ENCODE data around the gene THRAP3. TPM values are rescaled to one million over a fixed set of nuclear protein-coding genes. Genes with fewer than 3 reads are reported as not detected.

The THRAP3 gene
- total RNA-seq, 1 donor from 2014 or later: 115 TPM

DNA sequence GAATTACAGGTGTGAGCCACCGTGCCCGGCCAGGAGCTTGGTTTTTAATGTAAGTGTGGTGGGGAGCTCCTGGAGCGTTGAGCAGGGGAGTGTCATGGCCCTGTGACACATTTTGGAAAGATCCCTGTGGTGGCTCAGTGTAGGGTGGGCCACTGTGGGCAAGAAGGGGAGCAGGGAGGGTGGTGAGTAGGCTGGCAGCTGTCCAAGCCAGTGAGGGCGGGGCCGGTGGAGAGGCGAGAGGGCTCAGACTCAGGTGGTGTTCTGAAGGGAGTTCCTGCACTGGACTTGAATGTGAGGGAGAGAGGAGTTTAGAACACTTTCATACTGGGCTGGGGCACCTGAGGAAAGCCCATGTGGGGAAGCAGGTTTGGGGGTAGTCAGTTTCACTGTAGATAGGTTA, 102.3 kb downstream of the THRAP3 start:
- no peak for DNase-seq (ENCODE audit: low read depth in 2 of 2)

- DNase-seq (ENCODE audit: low read depth in 2 of 2): no peak
Observed at GRCh38 chr1:36327421-36328087, 103.3 kb downstream of the THRAP3 start.

DNA sequence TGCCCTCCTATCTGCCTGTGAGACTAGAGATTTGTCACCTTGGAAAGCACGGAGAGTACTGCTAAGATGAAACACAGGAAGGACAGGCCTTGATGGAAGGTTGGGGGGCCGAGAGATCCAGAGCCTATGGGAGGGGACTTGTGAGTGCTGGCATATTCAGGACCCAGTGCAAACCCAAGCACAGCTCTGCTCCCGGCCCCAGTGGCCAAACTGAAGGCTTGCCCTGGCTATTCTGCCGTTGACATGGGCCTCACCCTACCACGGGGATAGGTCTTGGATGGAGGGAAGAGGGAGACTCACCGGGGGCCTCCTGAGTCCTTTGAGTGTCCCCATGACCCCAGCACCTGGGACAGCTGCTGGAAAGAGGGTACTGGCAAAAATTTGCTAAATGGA, 103.8 kb downstream of the THRAP3 start:
- no peak for DNase-seq (ENCODE audit: low read depth in 2 of 2)

DNA sequence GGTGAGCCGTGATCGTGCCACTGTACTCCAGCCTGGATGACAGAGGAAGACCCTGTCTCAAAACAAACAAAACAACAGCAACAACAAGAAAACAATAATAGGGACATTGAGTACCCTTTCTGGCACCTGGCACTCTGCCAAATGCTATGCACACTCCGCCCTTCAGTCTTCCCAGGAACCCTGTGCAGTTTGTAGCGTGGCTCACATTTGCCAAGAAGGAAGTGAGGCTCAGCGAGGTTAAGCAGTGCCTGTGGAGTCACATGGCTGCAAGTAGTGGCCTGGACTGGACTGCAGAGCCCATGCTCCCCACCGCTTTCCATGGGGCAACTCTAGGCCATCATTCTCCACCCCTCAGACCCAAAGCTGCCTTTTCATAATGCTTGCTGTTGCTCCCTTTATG, 104.5 kb downstream of the THRAP3 start:
- peak in 1 of 2 donors; percentile 74 for DNase-seq (ENCODE audit: low read depth in 2 of 2)

- DNase-seq (ENCODE audit: low read depth in 2 of 2): no peak
Observed at GRCh38 chr1:36329817-36330216, 105.6 kb downstream of the THRAP3 start.

DNA sequence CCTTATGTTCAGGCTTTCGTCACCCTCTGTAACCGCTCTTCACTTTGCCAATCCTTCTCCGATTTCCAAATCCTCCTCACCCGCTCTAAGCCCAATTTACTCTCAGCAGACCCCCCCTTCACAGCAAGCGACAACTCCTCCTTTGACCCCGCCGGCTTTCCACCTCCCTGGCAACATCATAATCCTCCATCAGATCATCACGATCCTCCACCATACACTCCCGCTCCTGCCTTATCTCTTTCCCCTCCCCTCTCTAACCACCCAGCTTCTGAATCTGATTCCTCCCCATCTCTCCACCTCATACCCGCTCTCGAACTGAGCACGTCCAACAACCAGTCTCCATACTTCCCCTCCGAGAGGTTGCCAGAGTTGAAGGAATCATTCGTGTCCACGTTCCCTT, 106.7 kb downstream of the THRAP3 start:
- DNase-seq (ENCODE audit: low read depth in 2 of 2): no peak

DNA sequence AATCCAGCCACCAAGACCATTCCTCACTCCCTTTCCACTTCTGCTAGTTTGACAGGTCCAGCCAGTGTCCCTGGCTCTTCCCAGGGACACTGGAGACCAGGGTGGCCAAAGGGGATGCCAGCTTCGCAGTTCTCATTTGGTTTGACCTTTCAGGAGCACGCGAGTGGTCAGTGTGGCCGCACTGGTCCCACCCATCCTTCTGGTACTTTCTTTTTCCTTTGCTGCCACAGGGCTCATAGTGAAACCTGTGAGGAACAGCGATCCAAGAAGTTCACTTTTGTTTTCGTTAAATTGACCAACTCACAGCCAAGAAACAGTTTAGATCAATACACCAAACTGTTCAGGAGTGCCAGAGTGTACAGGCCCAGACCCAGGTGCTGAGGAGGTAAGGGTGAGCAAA, 113.6 kb downstream of the THRAP3 start:
- DNase-seq (ENCODE audit: low read depth in 2 of 2): no peak

DNA sequence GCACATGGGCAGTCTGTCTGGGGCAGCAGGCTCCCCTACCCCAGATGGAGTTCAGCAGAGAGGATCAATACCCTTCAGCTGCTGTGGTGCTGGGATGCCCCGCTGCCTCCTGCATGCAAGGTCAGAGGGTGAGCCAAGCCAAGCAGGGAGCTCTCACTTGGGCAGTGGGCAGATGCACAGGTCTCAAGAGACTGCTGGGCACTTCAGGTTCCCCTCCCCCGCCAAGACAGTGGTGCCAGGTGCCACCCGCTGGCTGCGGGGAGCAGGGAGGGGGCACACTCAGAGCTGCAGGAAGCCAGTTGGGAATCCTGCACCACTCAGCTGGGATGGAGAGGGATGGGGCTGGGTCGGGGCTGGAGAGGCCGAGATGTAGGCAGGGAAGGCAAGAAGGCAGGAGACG, 115.0 kb downstream of the THRAP3 start:
- DNase-seq (ENCODE audit: low read depth in 2 of 2): no peak

DNA sequence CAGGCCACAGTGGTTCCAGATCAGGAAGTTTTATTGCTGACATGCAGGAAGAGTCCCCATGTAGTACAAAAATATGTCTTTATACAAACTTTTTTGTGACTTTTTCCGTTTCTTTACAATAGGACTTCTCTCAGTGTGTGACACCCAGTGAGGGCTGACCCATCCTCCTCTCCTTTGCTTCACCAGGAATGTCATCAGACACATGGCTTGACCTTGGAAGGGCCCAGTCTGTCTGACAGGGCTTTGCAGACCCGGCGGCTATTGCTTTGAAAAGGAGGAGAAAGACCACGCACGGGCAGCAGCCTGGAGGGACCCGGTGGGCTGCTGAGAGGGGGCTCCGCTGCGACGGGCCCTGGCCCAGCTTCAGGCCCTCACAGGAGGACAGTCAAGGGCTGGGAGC, 115.4 kb downstream of the THRAP3 start:
- no peak for DNase-seq (ENCODE audit: low read depth in 2 of 2)

DNA sequence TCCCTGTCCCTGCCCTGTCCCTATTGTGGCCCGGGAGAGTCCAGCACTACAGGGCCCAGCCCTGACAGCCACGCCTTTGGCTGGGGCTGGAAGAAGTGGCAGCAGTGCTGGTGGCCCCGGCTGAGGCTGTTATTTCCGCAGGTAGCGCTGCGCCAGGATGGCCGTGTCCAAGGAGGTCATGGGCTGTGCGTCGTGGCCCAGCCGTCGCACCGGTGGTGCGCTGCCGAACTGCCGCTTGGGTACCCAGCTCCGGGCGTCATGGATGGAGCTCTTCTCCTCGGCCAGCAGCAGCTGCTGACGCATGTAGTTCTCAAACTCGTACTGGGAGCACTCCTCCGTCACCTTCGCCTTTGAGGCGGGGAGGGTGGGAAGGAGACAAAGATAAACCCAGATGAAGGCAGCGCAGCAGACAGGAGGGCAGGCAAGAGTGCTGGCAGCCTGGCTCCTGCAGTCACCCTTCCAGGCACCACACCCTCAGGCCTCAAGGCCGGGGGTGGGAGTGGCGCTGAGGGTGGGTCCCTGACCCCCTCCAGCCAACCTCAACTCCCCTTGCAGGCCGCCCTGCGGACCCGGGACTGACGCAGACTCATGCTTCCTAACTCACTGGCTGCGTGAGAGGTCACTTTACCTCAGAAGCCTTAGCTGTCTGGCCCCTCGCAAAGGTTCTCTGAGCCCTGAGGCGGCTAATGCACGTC, 117.5 kb downstream of the THRAP3 start:
- no peak for DNase-seq (ENCODE audit: low read depth in 2 of 2)

DNA sequence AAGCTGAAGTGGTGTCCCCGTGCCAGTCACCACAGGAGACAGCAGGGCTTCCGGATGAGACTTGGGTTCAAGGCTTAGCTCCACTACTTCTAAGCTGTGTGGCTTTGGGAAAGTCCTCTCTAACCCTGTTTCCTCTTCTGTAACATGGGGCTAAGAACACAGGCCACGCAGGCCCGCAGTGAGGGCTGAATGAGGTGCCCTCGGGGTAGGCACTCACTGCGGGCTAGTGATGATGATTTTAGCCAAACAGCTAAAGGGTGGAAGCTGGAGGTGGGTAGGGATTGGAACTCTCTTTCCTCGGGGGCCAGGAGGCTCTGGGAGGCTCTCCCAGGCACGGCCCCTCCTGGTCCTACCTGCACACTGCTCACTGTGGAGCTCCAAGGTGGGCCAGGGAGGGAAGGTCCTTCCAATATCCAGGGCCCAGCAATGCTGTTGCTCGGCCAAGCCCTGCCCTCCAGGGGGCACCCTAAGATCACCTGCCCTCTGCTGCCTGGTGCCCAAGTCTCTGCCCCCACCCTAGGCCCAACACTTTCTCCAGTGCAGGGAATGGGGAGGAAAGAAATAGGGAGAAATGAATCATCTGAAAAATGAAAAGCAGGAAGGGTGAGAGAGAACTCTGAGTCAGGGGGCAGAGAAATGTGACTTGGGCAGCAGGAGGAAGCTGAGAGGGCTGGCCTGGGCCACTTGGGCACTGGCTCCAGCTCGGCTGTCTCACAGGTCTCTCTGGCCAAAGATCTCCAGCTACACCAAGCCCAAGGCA, 118.4 kb downstream of the THRAP3 start:
- DNase-seq (ENCODE audit: low read depth in 2 of 2): peak in 1 of 2 donors; percentile 88

- DNase-seq (ENCODE audit: low read depth in 2 of 2): no peak
Observed at GRCh38 chr1:36343651-36344394, 119.6 kb downstream of the THRAP3 start.

GRCh38 chr1:36344395-36344680, 120.1 kb downstream of the THRAP3 start:
- no peak for DNase-seq (ENCODE audit: low read depth in 2 of 2)

DNA sequence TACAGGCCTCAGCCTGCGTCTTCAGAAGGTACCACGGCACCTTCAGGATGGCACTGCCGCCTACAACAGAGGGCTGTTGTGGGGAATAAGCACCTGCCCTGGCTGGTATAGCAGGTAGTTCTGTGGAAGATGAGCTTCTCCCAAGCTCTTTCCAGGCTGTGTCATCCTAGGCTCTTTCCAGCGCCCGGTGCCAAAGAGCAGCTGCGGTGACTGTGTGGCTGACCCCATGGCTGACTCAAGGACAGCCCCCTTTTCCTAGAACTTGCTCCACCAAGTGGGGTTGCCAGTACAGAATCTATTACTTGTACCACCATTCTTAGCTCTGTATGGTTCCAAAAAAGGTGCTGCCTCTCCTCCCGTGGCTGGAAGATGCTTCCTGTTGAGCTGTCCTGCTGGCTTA, 121.1 kb downstream of the THRAP3 start:
- peak in 1 of 2 donors; percentile 26 for DNase-seq (ENCODE audit: low read depth in 2 of 2)

- DNase-seq (ENCODE audit: low read depth in 2 of 2): no peak
Observed at GRCh38 chr1:36346741-36347370, 122.6 kb downstream of the THRAP3 start.

DNA sequence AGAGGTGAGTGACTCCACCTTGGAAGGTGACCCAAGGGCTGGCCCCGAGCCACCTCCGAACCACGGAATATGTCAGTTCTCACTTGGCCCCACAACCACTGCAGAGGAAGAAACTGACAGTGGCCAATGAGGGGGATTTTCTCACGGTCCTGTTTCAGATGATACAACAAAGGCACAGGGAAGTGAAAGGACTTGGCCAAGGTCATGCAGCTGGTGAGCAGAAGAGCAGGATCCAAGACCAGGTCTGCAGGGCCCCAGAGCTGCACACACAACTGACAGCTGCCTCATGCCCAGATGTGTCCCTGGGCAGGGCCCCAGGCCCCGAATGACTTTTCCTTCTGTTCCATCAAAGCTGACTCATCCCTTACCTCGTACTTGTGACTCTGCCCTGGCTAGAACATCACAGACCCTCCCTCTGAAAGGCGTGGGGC, 125.0 kb downstream of the THRAP3 start:
- peak in 1 of 2 donors; percentile 67 for DNase-seq (ENCODE audit: low read depth in 2 of 2)

DNA sequence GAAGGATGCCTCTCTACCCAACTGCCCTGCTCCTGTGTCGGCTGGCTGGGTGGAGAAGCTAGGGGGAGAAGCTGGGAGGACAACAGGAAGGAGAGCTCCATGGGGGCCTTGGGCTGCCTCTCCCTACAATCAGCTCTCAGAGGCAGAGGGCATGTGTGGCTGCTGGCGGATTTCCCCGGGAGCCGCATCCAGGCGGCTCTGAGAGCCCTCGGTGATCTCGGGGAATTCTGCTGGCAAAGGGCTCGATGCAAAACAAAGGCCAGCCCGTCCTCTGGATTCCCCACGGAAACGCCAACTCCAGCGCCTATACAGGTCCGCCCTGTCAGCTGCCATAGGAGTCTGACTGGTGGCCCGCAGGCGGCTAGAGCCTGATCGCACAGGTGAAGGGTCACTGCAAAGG, 125.6 kb downstream of the THRAP3 start:
- DNase-seq (ENCODE audit: low read depth in 2 of 2): peak; percentile 61 to 83

GRCh38 chr1:36350659-36351226, 126.5 kb downstream of the THRAP3 start:
- DNase-seq (ENCODE audit: low read depth in 2 of 2): peak in 1 of 2 donors; percentile 86

- DNase-seq (ENCODE audit: low read depth in 2 of 2): peak in 1 of 2 donors; percentile 74
Observed at GRCh38 chr1:36351227-36351977, 127.2 kb downstream of the THRAP3 start.

- peak in 1 of 2 donors; percentile 67 for DNase-seq (ENCODE audit: low read depth in 2 of 2)
Observed at GRCh38 chr1:36352125-36352909, 128.1 kb downstream of the THRAP3 start.

Data from dermis microvascular lymphatic vessel endothelial cell (primary cell).